ENCODE data around the gene CA5A.
"Not testable (repeated sequence)": the region's sequence is repeated elsewhere in the genome, so short reads cannot be mapped to it uniquely, and the experiment has no call there.

DNA sequence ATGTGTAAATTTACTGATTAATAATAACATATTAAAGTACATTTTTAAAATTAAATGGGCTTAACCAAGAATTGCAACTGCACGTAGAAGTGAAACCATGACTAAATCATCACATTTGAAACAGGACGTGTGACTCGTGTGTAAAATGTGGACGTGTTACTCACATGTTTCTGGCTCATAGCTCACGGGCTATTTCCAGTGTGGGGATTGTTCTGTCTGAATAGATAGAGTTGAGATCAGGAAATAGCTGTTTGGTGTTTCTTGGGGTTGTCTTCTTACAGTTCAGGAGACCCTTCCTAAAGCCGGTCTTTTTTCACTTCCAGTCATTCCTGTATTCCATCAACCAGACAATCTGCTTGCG lies 47.4 kb upstream of the CA5A start:
- not testable (repeated sequence) for TF ChIP-seq CTCF (IDR thresholded peaks at IDR 0.05 in 2 of 3, conservative IDR thresholded peaks at IDR 0.05 in 1 of 3; ENCODE audit: borderline replicate concordance in 1 of 3, insufficient read depth in 1 of 3, low read depth in 2 of 3, low read length in 2 of 3); SRF (IDR thresholded peaks at IDR 0.05; ENCODE audit: low read depth); CEBPB (IDR thresholded peaks at IDR 0.05; ENCODE audit: low read depth); ZFX (IDR thresholded peaks at IDR 0.05); JUND (IDR thresholded peaks at IDR 0.05); POLR2AphosphoS5 (IDR thresholded peaks at IDR 0.05; ENCODE audit: low read depth, low read length); EZH2phosphoT487 (IDR thresholded peaks at IDR 0.05; ENCODE audit: borderline replicate concordance); POLR2A (IDR thresholded peaks at IDR 0.05; ENCODE audit: borderline replicate concordance, extremely low read depth, insufficient read depth, insufficient read length); EZH2 (IDR thresholded peaks at IDR 0.05); SIN3A (IDR thresholded peaks at IDR 0.05; ENCODE audit: low read depth); RAD21 (IDR thresholded peaks at IDR 0.05; ENCODE audit: low read depth)
